GM19463 (cell line): Measurements from ENCODE around the gene PRKG1.
"Not testable (repeated sequence)": the region's sequence is repeated elsewhere in the genome, so short reads cannot be mapped to it uniquely, and the experiment has no call there.

Experiments
- ATAC-seq: cut with Tn5 transposase; IDR thresholded peaks from one replicate; pipeline ENCODE4 v1.9.1; 2021; ENCODE audit warnings: mild to moderate bottlenecking, moderate library complexity; ENCODE audit not compliant: unreplicated experiment

Gene PRKG1

DNA sequence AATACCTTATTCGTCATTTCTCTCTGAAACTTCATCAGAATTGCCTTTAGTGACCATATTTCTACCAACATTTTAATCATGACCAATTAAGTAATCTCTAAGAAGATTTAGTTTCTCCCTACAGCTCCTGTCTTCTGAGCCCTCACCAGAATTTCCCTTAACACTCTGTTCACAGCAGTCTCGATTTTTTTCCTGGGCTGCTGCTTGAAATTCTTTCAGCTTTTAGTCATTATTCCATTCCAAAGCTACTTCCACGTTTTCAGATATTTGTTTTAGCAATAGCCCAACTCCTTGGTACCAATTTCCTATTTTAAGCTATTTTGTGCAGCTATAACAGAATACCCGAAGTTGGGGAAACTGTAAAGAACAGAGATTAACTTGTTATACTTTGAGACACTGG is 1047.4 kb downstream of the PRKG1 start:
- ATAC-seq, result no peak

DNA sequence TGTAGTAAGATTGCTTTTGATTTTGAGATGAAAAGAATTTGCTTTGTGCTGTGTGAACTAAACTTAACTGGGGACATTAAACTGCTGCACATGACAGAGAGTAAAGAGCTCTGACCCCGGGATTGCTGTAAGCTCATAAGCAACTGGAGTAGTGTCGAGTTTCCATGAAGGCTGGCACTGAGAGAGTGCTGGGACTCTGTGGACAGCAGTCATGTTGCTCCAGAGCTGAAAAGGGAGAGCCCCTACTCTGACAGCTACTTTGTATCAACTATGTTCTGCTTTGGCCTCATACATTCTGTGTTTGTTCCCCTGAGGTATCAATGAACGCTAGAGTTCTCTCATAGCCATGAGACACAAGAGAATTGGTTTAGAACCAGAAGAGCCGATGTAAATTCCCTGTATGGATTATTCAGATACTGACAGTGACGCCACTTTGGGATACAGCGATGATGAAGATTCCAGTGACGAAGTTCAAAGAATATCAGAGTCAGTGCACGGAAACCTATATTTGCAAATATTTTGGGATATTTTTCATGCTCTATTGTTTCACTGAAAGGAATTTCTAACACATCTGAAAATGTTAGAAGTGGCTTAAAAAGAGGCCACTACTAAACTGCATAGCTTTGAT is 1053.9 kb downstream of the PRKG1 start:
- no peak for ATAC-seq

DNA sequence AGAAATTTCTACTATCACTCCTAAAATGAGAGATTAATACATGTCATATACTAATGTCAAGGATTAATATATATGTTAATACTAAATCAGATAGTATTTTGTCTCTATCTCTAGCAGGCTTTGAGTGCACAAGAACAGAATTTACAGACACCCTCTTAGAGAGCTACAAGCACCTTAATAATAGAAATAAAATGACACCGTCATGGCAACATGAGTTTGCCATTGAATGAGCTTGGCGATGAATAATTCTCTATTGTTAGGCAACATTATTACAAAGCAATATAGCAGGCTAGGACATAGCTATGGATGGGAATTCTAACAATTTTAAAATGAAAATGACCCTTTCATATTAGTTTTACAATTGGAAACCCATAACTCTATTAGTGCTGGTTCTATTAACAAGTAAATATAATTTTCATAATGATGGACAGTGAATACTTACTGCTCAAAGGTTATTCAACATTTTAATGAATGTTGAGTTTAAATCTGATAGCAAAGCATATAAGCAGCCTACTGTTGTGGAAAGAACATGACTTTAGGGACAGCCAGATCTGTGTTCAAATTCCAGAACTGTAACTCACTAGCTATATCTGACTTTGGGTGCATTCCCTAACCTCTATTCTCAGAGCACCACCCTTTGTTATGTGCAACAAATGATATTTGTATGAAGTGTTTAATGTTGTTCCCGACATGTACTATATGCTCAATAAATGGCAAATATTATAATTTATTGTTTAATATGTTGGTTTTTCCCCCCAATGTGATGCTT is 1055.3 kb downstream of the PRKG1 start:
- ATAC-seq, result no peak

DNA sequence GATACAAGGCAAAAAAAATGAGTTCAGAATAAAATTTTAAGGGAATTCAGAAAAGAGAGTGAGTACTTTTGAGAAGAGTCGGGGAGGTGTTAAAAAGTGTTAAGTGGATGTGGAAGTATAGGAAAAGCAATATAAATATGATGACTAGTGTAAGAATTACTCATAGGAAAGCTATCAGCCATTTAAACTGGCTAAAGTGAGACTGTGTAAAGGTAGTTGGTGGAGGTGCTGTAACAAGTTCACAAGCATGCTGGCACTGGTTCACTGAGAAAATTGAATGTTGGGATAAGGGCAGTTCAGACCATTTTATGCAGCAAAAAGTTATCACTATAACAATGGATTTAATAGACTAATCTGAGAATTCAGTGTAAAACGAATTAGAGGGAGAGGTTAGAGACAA is 1060.8 kb downstream of the PRKG1 start:
- no peak for ATAC-seq

DNA sequence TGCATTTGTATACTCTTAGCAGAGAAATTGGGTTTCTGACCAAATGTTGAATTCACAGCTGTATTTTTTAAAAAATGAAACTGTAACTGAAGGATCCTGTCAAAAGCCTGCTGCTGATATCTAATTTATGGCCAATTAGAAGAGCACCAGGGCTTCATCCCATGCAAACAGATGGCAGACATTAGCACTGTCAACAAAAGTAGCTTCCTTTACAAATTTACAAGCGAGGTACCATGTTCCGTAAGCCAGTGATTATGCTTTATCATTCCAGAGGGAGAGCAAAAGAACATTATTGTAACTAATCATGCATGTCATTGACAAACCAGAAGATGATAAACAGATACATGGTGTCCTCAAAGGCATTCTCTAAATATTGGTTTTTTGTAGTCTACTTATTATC is 1062.6 kb downstream of the PRKG1 start:
- no peak for ATAC-seq

DNA sequence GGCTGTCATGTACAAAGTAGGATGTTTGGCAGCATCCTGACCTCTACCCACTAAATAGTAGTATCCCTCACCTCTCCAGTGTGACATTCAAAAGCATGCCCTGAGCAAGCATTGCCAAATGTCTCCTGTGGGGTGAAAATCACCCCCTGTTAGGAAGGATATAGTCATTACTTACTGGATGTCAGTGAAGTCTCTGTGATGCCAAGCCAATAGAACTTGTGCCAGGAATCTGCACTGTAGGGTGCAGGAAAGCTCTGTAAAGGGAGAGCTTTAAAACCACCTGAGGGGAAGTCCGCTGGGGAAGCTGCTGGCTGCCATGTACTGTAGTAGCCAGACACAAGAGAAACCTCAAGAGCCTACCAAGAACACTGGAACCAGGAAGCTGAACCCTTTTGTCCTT is 1069.1 kb downstream of the PRKG1 start:
- ATAC-seq, result no peak

DNA sequence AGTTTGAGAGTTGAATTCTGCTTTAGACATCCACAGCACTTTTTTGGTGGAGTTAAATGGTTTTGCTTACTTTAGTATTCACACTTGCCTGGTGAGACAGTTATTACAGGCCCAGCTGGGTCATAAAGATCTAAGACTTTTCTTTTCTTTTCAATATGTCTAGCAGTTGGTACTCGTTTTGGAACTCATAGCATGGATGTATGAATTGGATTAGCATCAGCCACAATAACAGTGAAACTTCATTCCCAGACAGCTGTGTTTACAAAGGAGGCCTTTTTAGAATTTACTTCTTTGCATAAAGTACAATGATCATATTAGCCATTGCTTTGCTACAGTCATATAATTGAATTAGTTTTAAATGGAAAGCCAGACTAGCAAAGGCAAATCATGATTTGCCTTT is 1071.3 kb downstream of the PRKG1 start:
- ATAC-seq, result no peak

DNA sequence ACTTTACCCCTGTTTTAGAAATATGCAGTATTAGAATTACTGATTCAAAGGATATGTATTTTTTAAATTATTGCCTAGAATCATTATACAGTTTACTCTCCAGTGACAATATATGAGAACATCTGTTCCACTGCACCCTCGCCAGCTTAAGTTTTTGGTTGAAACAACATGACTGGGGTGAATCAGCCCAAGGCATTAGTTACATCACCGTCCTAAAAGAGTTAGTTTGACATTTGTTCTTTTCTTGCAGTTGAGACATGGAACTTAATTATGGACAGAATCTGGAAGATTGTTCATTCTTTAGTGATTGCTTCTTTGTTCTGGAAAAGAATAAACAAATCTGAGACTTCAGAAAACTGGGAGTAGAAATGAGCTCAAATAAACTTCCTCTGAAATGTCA is 1072.5 kb downstream of the PRKG1 start:
- no peak for ATAC-seq

DNA sequence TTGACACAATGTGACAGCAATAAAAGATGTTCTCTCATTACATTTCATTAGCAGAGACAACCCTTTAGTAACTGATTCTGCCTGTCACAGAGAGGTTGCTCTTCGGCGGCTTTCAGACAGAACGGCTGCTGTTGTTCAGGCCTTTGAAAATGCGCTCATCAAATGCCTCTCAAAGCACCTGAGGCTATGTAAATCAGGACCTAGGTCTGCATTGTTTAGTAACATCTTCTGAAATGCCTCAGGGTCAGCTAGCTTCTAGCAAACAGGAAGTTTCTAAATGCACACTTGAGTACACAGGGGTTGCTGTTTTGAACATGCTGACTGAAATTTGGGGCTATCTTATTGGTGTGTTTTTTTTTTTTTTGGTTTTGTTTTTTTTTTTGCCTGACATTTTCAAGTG is 1096.5 kb downstream of the PRKG1 start:
- no peak for ATAC-seq

DNA sequence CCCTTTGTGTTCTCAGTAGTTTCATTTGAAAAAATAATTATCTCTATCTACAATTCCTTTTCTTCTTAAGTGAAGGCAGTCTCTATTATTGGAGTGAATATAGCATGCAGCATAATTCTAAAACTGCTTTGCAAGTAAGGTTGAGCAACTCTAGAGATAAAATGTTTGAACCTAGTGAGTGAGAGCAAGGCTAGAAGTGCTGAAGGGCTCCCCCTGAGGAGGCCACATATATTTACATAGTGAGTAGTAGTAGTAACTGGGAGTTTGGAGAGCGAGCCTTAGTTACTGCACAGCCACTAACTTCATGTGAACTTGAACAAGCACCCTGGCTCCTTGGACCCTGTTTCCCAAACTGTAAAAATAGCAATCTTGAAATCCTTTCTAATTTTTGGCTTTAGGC is 1098.3 kb downstream of the PRKG1 start:
- no peak for ATAC-seq

DNA sequence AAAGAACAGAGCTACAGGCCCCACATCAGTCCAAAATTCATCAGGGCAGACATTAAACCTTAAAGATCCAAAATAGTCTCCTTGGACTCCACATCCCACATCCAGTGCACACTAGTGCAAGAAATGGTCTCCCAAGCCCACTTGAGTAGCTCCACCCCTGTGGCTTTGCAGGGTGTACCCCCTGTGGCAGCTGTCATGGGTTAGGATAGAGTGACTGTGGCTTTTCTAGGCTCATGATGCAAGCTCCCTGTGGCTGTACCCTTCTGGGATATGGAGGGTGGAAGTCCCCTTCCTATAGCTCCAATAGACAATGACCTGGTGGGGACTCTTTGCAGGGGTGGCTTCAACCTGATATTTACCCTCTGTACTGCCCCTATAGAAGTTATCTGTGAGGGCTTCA is 1111.0 kb downstream of the PRKG1 start:
- no peak for ATAC-seq

DNA sequence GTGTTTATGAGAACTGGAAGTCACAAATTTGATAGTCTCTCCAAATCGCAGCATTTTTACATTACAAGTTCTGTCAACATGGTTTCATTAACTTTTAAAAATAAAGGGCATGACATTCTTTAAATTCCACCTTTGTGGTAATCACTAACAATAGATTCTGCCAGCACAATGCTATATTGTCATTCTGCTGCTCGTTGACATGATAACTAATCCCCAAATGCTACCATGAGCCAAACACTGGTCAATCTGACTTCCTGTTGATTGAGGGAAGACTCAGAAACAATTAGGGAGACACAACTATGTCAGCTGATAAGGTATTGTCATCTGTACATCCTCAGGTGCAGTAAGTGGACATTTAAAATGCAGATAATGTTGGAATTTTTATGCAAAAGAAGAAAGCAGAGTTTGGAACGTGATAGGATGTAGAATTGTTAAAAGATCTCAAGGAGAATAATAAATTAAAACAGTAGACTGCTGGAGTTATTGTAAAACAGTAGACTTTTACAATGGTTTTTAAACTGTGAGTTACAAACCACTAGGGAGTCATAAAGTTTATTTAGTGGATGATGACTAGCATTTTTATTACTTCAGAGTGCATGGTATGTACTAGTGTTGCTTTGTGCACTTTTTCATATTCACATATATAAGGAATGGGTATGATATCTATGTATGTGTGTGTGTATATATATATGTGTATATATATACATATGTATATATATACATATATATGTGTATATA is 1113.4 kb downstream of the PRKG1 start:
- no peak for ATAC-seq

DNA sequence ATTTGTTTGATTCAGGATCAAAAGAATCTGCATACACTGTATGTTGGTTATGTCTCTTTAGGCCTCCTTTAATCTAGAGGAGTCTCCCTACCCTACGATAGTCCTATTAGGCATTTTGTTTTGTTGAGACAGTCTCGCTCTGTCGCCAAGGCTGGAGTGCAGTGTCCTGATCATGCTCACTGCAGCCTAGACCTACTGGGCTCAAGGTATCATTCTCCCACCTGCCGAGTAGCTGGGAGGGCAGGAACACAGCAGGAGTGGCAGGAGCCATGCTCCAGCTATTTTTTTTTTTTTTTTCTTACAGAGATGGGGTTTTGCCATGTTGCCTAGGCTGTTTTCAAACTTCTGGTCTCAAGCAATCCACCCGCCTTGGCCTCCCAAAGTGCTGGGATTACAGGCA is 1116.8 kb downstream of the PRKG1 start:
- ATAC-seq, result no peak

DNA sequence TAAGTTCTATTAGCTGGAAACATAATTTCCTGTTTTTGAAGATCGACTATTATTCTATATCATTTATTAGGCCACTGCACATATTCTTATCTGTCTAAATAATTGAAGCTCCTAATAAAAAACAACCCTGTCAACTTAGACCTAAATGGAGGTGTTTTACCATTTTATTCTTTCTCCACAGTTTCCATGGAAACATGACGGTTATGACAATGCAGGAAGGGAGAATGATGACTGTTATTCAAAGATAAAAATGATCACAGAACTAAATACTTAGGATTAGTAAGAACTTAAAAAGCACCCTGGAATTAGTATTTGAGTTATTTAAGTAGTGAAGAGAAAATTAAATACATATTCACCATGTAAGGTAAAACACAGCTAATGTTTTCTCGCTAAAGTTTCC is 1119.9 kb downstream of the PRKG1 start:
- ATAC-seq, result no peak

DNA sequence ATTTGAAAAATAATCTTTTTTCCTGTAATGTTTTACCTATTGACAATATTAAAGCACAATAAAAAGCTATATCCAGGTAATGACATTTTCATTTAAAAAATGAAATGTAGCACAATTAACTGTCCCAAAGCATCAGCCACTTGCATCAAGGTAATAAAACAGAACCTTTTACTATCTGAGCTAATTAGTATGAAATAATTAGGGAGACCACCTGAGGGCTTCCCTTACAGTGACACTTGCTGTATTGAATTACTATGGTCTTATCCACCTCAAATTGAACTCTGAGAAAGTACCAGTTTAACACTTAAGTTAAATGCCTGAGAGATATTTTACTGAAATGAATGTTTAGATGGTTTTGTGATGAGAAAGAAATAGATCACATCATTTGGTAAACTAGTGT is 1120.4 kb downstream of the PRKG1 start:
- ATAC-seq, result no peak

DNA sequence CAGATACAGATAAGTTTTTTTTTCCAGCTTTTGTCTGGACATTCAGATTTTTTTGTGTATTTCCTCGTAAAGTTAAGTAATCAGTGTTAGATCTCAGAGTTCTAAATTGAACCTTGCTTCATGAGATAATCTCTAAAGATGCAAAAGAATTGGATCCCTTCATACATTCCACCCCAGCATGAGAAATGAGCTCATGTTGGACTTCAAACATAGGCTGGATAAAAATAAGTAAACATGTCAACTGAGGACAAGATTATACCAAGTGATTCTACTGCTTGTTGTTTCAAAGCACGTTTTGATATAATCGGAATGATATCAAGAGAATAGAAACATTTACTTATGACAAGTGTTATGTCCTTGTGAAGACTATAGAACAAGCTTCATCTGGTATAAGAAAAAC is 1122.8 kb downstream of the PRKG1 start:
- no peak for ATAC-seq

DNA sequence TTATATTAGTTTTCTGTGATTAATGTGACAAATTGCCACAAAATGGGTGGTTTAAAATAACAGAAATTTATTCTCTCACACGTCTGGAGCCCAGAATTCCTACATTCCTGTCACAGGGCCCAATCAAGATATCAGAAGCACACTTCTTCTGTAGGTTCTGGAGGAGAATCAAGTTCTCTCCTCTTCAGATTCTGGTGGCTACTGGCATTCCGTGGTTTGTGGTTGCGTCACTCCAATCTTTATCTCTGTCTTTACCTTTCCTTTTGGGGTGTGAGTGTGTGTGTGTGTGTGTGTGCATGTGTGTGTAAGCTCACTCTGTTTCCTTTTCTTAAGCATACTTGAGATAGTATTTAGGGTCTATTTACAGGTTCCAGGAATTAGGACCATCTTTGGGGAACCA is 1124.3 kb downstream of the PRKG1 start:
- no peak for ATAC-seq

DNA sequence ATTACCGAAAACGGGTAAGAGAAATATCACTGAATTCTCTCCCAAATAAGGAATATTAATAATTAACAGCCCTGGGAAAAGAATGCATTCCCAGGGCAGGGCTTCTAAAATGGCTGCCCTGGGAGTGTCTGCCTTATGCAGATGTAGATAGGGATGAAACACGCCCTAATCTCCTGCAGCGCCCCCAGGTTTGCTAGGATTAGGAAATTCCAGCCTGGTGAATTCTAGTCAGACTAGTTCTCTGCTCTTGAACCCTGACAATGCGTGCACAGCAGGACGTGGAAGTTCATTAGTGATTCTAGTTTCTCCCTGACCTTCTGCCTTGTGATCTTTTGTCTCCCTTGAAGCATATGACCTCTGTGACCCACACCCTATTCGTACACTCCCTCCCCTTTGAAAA is 1130.6 kb downstream of the PRKG1 start:
- not testable (repeated sequence) for ATAC-seq

DNA sequence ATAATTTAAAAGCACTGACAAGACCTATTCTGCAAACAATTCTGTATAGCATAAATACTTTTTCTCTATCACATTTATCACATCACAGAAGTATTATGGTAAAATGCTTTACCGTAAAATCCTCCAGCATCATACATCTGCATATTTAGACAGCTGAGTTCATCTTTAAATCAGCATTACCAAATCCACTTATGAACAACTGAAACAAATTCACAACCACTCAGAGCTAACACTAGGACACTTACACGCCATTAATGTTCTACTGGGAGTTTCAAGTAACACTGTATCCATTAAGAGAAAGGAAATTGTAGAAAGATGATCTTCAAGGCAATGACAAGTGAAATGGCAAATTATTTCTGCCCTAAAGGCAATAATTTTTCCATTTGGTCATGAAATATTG is 1134.1 kb downstream of the PRKG1 start:
- ATAC-seq, result no peak

DNA sequence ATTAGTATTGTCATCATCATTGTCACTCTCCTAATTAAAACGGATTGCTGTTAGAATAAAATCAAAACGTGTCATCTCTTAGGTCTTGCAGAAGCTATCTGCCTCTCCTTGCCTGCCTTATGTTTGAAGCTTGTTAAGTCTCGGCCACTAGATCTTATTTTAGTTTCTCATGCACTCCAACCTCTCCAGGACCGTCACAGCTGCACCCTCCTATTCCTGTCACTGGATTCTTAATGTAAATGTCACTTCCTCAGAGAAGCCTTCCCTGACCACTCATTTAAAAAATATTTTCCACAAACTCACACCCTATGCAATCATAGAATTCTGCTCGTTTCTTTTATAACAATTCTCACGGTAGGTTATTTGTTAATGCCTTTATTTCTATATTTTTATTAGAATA is 1135.9 kb downstream of the PRKG1 start:
- no peak for ATAC-seq

DNA sequence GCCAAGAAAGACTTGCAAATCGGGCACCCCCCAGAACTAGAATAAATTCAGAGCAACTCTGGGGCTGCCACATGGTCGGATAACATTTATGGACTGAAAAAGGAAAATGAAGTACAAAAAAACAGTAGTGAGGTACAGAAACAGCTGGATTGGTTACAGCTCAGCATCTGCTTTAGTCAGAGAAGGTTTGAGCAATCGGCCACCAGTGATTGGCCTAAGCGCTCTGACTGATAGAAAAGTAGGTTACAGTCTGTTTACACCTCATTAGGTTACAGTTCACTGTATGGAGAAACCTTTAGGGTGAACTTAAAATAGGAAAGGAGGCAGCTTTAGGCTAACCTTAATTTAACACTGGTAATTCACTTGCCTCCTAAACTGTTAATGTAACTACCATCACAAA is 1137.8 kb downstream of the PRKG1 start:
- ATAC-seq, result no peak

DNA sequence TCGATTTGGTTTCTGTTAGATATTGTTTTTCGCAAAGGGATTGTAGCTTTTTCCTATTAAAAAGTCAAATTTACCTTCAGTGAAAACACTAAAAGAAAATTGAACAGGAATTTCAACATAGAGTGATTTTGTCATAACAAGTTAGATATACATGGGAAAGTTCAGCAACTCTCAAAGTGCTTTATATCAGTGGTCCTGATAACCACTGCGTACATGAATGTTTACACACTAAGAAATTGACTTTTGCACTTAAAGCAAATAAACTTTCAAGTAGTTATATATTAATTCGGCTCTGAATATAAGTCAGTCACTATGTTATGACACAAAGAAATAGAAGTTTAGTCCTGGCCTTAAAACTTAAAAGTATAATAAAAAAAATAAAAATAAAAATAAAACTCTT is 1138.5 kb downstream of the PRKG1 start:
- ATAC-seq, result no peak
